ENCODE data around the gene LIMS1. TPM values are rescaled to one million over a fixed set of nuclear protein-coding genes. Genes with fewer than 3 reads are reported as not detected.
"Not testable (repeated sequence)": the region's sequence is repeated elsewhere in the genome, so short reads cannot be mapped to it uniquely, and the experiment has no call there.

The LIMS1 gene
- total RNA-seq, 1 donor from 2014 or later = 33.3 TPM

DNA sequence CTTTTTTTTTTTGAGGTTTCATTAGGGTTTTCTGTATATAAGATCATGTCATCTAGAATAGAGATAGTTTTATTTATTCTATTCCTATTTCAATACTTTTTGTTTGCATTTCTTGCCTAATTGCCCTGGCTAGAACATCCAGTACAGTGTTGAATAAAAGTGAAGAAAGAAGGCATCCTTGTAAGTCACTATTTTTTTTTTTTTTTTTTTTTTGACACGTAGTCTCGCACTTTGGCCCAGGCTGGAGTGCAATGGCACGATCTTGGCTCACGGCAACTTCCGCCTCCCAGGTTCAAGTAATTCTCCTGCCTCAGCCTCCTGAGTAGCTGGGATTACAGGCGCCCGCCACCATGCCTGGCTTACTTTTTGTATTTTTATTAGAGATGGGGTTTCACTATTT, 157.2 kb downstream of the LIMS1 start:
- intact Hi-C loops (cut with micrococcal nuclease) = loop anchor here (10.0 kb wide), 1 partner anchor 293 kb away; the partner anchor contains the start of gene EDAR
- TF ChIP-seq CTCF (IDR thresholded peaks at IDR 0.05) = no peak
- H3K9me3 Mint-ChIP-seq = no peaks in the 10 kb centered on the region
- no peak overlapping the region for H3K27ac Mint-ChIP-seq
- no peak overlapping the region for H3K4me3 Mint-ChIP-seq
- POLR2A ChIA-PET = no interaction called here
- no peak for ATAC-seq (ENCODE audit: low read depth)
- H3K27me3 Mint-ChIP-seq = no peaks in the 10 kb centered on the region
- no peak for DNase-seq
- CTCF ChIA-PET = no interaction called here
- H3K4me1 Mint-ChIP-seq = no peaks in the 10 kb centered on the region
- H3K36me3 Mint-ChIP-seq (ENCODE audit: low read depth) = no peaks in the 10 kb centered on the region

GRCh38 chr2:108701208-108701607, 166.9 kb downstream of the LIMS1 start:
- no peaks in the 10 kb centered on the region for H3K4me1 Mint-ChIP-seq
- intact Hi-C loops (cut with micrococcal nuclease) = no loop called here
- no peak overlapping the region for H3K4me3 Mint-ChIP-seq

GRCh38 chr2:108701806-108702205, 167.5 kb downstream of the LIMS1 start:
- Mint-ChIP-seq H3K36me3 (ENCODE audit: low read depth) (no peaks in the 10 kb centered on the region), H3K9me3 (peaks cover 5% of the 10 kb centered on the region), H3K4me1 (no peaks in the 10 kb centered on the region), H3K4me3 (no peak overlapping the region), H3K27ac (no peak overlapping the region), H3K27me3 (peaks cover 1% of the 10 kb centered on the region)
- ChIA-PET POLR2A (no interaction called here), CTCF (no interaction called here)
- TF ChIP-seq CTCF (IDR thresholded peaks at IDR 0.05) = no peak
- intact Hi-C loops (cut with micrococcal nuclease) = no loop called here
- DNase-seq (no peak), ATAC-seq (ENCODE audit: low read depth) (no peak)

More at GRCh38 chr2:108701208-108701607, 166.9 kb downstream of the LIMS1 start:
- ChIA-PET CTCF (no interaction called here), POLR2A (no interaction called here)
- H3K27me3 Mint-ChIP-seq = peaks cover 1% of the 10 kb centered on the region
- no peak overlapping the region for H3K27ac Mint-ChIP-seq
- DNase-seq (no peak), ATAC-seq (ENCODE audit: low read depth) (no peak)
- H3K9me3 Mint-ChIP-seq = peaks cover 3% of the 10 kb centered on the region
- no peak for TF ChIP-seq CTCF (IDR thresholded peaks at IDR 0.05)
- no peaks in the 10 kb centered on the region for H3K36me3 Mint-ChIP-seq (ENCODE audit: low read depth)

DNA sequence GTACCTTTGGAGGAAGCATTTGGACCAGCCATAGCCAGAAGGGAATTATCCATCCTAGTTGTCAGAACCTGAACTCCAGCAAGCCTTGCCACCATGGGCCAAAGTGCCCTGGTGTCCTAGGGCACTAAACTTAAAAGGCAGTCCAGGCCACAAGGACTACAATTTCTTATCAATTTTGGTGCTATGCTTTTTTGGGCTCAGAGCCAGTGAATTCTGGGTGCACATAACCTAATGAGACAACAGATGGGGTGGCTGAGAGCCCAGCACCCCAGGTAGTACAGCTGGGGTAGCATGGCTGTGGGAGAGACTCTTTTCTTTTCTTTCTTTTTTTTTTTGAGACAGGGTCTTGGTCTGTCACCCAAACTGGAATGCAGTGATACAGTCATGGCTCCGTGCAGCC, 170.6 kb downstream of the LIMS1 start:
- POLR2A ChIA-PET = no interaction called here
- CTCF ChIA-PET = no interaction called here
- no peak for TF ChIP-seq CTCF (IDR thresholded peaks at IDR 0.05)
- H3K4me1 Mint-ChIP-seq = no peaks in the 10 kb centered on the region
- no peak overlapping the region for H3K4me3 Mint-ChIP-seq
- ATAC-seq (ENCODE audit: low read depth) (no peak), DNase-seq (no peak)
- H3K27me3 Mint-ChIP-seq = peaks cover 1% of the 10 kb centered on the region
- H3K27ac Mint-ChIP-seq = no peak overlapping the region
- H3K9me3 Mint-ChIP-seq = peaks cover 12% of the 10 kb centered on the region
- H3K36me3 Mint-ChIP-seq (ENCODE audit: low read depth) = no peaks in the 10 kb centered on the region
- intact Hi-C loops (cut with micrococcal nuclease) = no loop called here

- POLR2A ChIA-PET = no interaction called here
- ATAC-seq (ENCODE audit: low read depth) = no peak
- intact Hi-C loops (cut with micrococcal nuclease) = no loop called here
Measured at GRCh38 chr2:108707300-108707699, 173.0 kb downstream of the LIMS1 start.

GRCh38 chr2:108716971-108717370, 182.7 kb downstream of the LIMS1 start:
- H3K9me3 Mint-ChIP-seq; H3K36me3 Mint-ChIP-seq (ENCODE audit: low read depth); H3K4me3 Mint-ChIP-seq; DNase-seq; CTCF ChIA-PET; H3K27ac Mint-ChIP-seq; ATAC-seq (ENCODE audit: low read depth); H3K27me3 Mint-ChIP-seq; POLR2A ChIA-PET: not testable (repeated sequence)
- intact Hi-C loops (cut with micrococcal nuclease) = loop anchor here (5.0 kb wide), 1 partner anchor 125 kb away; no protein-coding TSS in a partner anchor
- H3K4me1 Mint-ChIP-seq = peaks cover 16% of the 10 kb centered on the region

More at GRCh38 chr2:108707300-108707699, 173.0 kb downstream of the LIMS1 start:
- H3K9me3 Mint-ChIP-seq = peaks cover 12% of the 10 kb centered on the region
- TF ChIP-seq CTCF (IDR thresholded peaks at IDR 0.05) = no peak
- no peak for DNase-seq
- no peak overlapping the region for H3K4me3 Mint-ChIP-seq
- peaks cover 1% of the 10 kb centered on the region for H3K27me3 Mint-ChIP-seq
- CTCF ChIA-PET = no interaction called here
- H3K4me1 Mint-ChIP-seq = no peaks in the 10 kb centered on the region
- H3K36me3 Mint-ChIP-seq (ENCODE audit: low read depth) = no peaks in the 10 kb centered on the region
- H3K27ac Mint-ChIP-seq = no peak overlapping the region
